SK-N-SH treated with all-trans-retinoic acid at 6 μM for 48 hours (cell line): ENCODE measurements around the gene RAPGEF5.

Source experiments
- ATAC-seq: fragments of 200-7000 bp; cut with Tn5 transposase; 3 replicates; pipeline ENCODE4 v1.9.1; 2020; ENCODE audit warnings: mild to moderate bottlenecking, moderate library complexity
- ARNTL ChIP-seq: fragments of 450-650 bp; formaldehyde crosslinking; IDR thresholded peaks from 2 replicates; pipeline ENCODE4 v1.5.0; 2020; ENCODE audit warnings: low read depth, mild to moderate bottlenecking, moderate library complexity, borderline replicate concordance
- CSRNP3 ChIP-seq: fragments of 250-450 bp; sonication (Bioruptor Pico); IDR thresholded peaks from 2 replicates; pipeline ENCODE4 v1.5.1; 2021; ENCODE audit warnings: mild to moderate bottlenecking, moderate library complexity
- ESRRG ChIP-seq: fragments of 250-450 bp; sonication (Bioruptor Pico); IDR thresholded peaks from 2 replicates; pipeline ENCODE4 v1.6.1; 2021; ENCODE audit warnings: mild to moderate bottlenecking
- GLIS3 ChIP-seq: fragments of 250-450 bp; sonication (Bioruptor Pico); IDR thresholded peaks from 2 replicates; pipeline ENCODE4 v1.5.0; 2020; ENCODE audit warnings: mild to moderate bottlenecking, moderate library complexity
- OSR1 ChIP-seq: fragments of 250-450 bp; sonication (Bioruptor Pico); IDR thresholded peaks from 2 replicates; pipeline ENCODE4 v1.8.0; 2022; ENCODE audit warnings: moderate library complexity, mild to moderate bottlenecking, inconsistent platforms
- PATZ1 ChIP-seq: fragments of 250-450 bp; sonication (Bioruptor Pico); IDR thresholded peaks from 2 replicates; pipeline ENCODE4 v1.8.0; 2020; ENCODE audit warnings: mild to moderate bottlenecking, moderate library complexity, borderline replicate concordance
- ZC3H10 ChIP-seq: fragments of 250-450 bp; sonication (Bioruptor Pico); IDR thresholded peaks from 2 replicates; pipeline ENCODE4 v1.5.1; 2021; ENCODE audit warnings: mild to moderate bottlenecking, moderate library complexity

The RAPGEF5 gene

GRCh38 chr7:22074897-22075296, 282.1 kb downstream of the RAPGEF5 start:
- ATAC-seq: no peak
- no peak for TF ChIP-seq OSR1 (CRISPR knock-in tag)
- no peak for TF ChIP-seq ESRRG
- TF ChIP-seq CSRNP3 (CRISPR knock-in tag): no peak
- TF ChIP-seq ARNTL (CRISPR knock-in tag): no peak
- no peak for TF ChIP-seq GLIS3 (CRISPR knock-in tag)
- TF ChIP-seq PATZ1: no peak
- no peak for TF ChIP-seq ZC3H10 (CRISPR knock-in tag)
